HUES6 (cell line): ENCODE results near the gene PITPNC1.
"Not testable (repeated sequence)": the region's sequence is repeated elsewhere in the genome, so short reads cannot be mapped to it uniquely, and the experiment has no call there.

Experiments
- H3K27ac ChIP-seq: 2 replicates; pipeline ENCODE4 v1.7.0; 2013; ENCODE audit warnings: low read depth, mild to moderate bottlenecking, low read length, inconsistent platforms
- H3K27me3 ChIP-seq: 2 replicates; pipeline ENCODE4 v1.6.1; 2013; ENCODE audit warnings: low read length; ENCODE audit not compliant: control insufficient read depth, insufficient read depth
- H3K36me3 ChIP-seq: 2 replicates; pipeline ENCODE4 v1.6.1; 2013; ENCODE audit warnings: low read length; ENCODE audit not compliant: control insufficient read depth, insufficient read depth
- H3K4me1 ChIP-seq: 2 replicates; pipeline ENCODE4 v1.6.1; 2013; ENCODE audit warnings: low read length; ENCODE audit not compliant: control insufficient read depth, insufficient read depth
- H3K4me3 ChIP-seq: 2 replicates; pipeline ENCODE4 v1.5.1; 2013; ENCODE audit warnings: low read depth, low read length
- H3K9ac ChIP-seq: one replicate; pipeline ENCODE4 v1.6.1; 2013; ENCODE audit warnings: mild to moderate bottlenecking, low read length
- H3K9me3 ChIP-seq: 2 replicates; pipeline ENCODE4 v1.6.1; 2013; ENCODE audit warnings: low read depth, low read length; ENCODE audit not compliant: control insufficient read depth, insufficient read depth

Gene PITPNC1

DNA sequence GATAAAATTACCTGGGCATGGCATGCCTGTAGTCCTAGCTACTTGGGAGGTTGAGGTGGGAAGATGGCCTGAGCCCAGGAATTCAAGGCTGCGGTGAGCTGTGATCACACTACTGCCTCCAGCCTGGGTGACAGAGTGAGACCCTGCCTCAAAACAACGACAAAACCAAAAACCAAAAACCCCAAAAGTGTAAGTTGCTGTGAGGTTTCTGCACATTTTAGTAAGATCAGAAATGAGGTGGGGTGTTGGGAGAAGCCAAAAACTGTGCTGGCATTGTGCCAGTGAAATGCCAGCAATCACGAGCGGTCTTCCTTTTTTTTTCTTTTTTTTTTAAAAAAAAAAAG lies 114.6 kb downstream of the PITPNC1 start:
- H3K27ac ChIP-seq, result no peak overlapping the region
- no peak overlapping the region for H3K4me3 ChIP-seq
- H3K36me3 ChIP-seq, result no peaks in the 10 kb centered on the region
- H3K9me3 ChIP-seq, result peaks cover 4% of the 10 kb centered on the region; the same call in 1 of the 2 replicates
- H3K27me3 ChIP-seq, result no peaks in the 10 kb centered on the region
- peaks cover 36% of the 10 kb centered on the region for H3K4me1 ChIP-seq
- H3K9ac ChIP-seq, result no peak overlapping the region

DNA sequence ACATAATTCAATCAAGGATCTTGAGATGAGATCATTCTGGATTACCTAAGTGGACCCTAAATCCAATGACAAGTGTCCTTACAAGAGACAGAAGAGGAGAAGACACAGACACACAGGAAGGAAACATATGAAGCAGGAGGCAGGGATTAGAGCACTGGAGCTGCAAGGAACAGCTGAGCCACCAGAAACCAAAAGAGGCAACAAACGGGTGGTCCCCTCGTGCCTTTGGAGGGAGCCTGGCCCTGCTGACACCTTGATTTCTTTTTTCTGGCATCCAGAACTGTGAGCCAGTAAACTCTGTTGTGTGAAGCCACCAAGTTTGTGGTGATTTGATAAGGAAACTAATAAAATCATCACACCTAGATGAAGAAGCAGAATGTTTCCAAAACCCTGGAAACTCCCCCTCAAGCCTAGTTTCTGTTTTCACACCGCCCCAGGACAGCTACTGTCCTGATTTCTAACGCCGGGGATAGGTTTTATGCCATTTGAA lies 115.2 kb downstream of the PITPNC1 start:
- H3K4me1 ChIP-seq, result peaks cover 36% of the 10 kb centered on the region
- peaks cover 4% of the 10 kb centered on the region; the same call in 1 of the 2 replicates for H3K9me3 ChIP-seq
- H3K4me3 ChIP-seq, result no peak overlapping the region
- H3K9ac ChIP-seq, result no peak overlapping the region
- H3K36me3 ChIP-seq, result no peaks in the 10 kb centered on the region
- no peaks in the 10 kb centered on the region for H3K27me3 ChIP-seq
- H3K27ac ChIP-seq, result no peak overlapping the region; the same call in 1 of the 2 replicates

DNA sequence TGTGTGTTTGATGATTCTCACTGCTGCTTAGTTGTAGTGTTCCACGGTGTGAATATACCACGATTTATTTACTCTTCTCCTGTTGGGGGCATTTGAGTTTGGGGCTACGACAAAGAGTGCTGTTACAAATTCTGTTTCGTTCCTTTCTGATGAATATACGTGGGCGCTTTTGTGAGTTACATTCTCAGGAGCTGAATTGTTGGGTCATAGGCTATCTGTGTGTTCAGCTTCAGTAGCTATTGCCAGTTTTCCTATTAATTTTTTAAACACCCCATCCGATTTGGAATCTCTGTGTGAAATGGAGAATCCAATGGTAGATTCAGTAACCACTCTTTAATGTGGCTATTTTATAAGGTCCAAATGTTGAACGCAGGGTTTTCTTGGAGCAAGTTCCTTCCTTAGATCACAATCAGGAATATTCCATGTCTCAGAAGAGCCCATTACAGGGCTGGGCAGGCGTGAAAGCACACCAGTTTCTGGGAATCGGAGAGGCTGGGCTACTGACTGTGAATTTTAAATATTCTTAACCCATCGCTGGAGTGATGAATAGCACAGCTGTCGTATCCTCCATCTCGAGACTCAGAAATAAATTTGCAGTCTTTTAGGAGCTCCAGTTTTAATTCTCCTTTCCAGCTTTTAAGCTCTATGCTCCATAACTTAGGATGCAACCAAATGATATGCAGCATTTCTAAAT lies 115.9 kb downstream of the PITPNC1 start:
- no peak overlapping the region; the same call in 1 of the 2 replicates for H3K27ac ChIP-seq
- no peaks in the 10 kb centered on the region for H3K36me3 ChIP-seq
- peaks cover 36% of the 10 kb centered on the region for H3K4me1 ChIP-seq
- no peak overlapping the region for H3K4me3 ChIP-seq
- H3K27me3 ChIP-seq, result no peaks in the 10 kb centered on the region
- H3K9me3 ChIP-seq, result peaks cover 4% of the 10 kb centered on the region; the same call in 1 of the 2 replicates
- no peak overlapping the region for H3K9ac ChIP-seq

DNA sequence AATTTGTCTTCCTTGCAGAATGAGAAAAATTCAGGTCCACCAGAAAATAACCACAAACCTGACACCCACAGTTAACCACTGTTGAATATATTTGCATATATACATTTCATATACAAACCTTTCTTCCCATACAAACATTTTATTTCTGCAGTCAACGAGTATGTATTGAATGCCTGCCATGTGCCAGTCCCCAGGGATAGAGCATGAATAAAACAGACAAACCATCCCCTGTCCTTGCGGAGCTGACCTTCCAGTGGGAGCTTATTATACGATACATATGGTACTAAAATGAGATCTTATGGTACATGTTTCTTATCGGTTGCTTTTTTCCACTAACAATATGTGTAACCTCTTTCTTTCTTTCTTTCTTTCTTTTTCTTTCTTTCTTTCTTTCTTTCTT lies 116.7 kb downstream of the PITPNC1 start:
- Histone ChIP-seq H3K4me1 (peaks cover 36% of the 10 kb centered on the region), H3K27me3 (no peaks in the 10 kb centered on the region), H3K9me3 (peaks cover 4% of the 10 kb centered on the region; the same call in 1 of the 2 replicates), H3K4me3 (no peak overlapping the region), H3K9ac (no peak overlapping the region), H3K36me3 (no peaks in the 10 kb centered on the region), H3K27ac (no peak overlapping the region)

DNA sequence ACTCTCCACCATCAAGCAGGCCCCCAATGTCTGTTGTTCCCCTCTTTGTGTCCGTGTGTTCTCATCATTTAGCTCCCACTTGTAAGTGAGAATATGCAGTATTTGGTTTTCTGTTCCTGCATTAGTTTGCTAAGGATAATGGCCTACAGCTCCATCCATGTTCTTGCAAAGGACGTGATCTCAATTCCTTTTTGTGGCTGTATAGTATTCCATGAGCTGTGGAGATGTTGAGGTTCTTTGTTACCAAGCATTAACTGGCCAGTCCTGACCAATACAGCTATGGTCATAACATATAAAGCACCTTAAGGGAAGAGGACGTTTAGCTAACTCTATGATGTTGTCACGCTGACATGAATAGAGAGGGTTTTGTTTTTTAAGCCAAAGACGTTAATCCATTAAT lies 118.5 kb downstream of the PITPNC1 start:
- not testable (repeated sequence) for H3K36me3 ChIP-seq, H3K9ac ChIP-seq, H3K27me3 ChIP-seq, H3K9me3 ChIP-seq, H3K27ac ChIP-seq, H3K4me3 ChIP-seq
- H3K4me1 ChIP-seq, result peaks cover 29% of the 10 kb centered on the region

DNA sequence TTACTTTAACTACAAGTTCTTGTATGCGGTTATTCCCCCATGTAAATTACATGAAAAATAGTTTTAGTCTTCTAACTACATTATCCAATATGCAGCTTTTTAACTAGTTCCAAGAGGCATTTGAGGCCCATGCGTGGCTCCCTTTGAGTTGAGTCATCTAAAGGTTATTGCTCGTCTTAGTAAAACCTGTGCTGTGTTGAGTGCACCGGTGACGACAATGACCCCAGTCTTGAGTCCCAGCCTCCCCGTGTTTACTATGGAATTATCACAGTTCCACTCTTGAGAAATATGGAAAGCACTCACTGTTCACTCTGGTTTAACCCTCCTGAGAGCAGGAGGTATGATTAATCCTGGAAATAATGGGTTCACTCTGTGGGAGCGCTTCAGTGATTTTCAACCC lies 119.2 kb downstream of the PITPNC1 start:
- Histone ChIP-seq H3K27ac (no peak overlapping the region), H3K27me3 (no peaks in the 10 kb centered on the region), H3K9ac (no peak overlapping the region), H3K36me3 (no peaks in the 10 kb centered on the region), H3K4me3 (no peak overlapping the region), H3K4me1 (peaks cover 21% of the 10 kb centered on the region), H3K9me3 (peaks cover 4% of the 10 kb centered on the region; the same call in 1 of the 2 replicates)

DNA sequence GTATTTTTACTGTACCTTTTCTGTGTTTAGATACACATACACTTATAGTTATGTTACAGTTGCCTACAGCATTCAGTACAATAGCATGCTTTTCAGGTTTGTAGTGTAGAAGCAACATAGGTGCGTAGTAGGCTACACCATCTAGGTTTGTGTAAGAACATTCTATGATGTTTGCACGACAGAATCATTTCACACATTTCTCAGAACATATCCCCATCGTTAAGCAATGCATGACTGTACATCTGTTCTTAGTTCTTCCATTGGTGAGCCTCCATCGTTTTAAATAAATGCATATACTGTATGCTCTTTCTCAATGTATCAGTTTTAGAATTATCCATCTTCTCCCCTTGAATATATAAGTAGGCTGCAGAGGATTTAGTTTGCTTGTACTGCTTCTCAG lies 122.6 kb downstream of the PITPNC1 start:
- no peak overlapping the region for H3K27ac ChIP-seq
- H3K36me3 ChIP-seq, result no peaks in the 10 kb centered on the region
- no peak overlapping the region for H3K4me3 ChIP-seq
- H3K27me3 ChIP-seq, result no peaks in the 10 kb centered on the region
- no peak overlapping the region for H3K9ac ChIP-seq
- H3K4me1 ChIP-seq, result peaks cover 20% of the 10 kb centered on the region
- peaks cover 4% of the 10 kb centered on the region; the same call in 1 of the 2 replicates for H3K9me3 ChIP-seq

DNA sequence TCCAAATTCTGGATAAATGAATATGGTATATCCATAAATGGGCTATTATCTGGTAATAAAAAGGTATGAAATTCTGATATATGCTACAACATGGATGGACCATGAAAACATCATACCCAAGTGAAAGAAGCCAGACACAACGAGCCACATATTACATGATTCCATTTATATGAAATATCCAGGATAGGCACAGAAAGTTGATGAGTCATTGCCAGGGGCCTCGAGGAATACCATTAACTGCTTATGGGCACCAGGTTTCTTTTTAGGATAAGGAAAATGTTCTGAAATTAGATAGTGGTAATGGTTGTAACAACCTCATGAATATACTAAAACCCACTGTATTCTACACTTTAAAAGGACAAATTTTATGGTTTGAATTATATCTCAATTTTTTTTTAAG lies 123.2 kb downstream of the PITPNC1 start:
- H3K36me3 ChIP-seq, result no peaks in the 10 kb centered on the region
- H3K9me3 ChIP-seq, result peaks cover 4% of the 10 kb centered on the region; the same call in 1 of the 2 replicates
- no peak overlapping the region for H3K4me3 ChIP-seq
- peaks cover 20% of the 10 kb centered on the region for H3K4me1 ChIP-seq
- H3K9ac ChIP-seq, result no peak overlapping the region
- H3K27ac ChIP-seq, result no peak overlapping the region
- no peaks in the 10 kb centered on the region for H3K27me3 ChIP-seq

DNA sequence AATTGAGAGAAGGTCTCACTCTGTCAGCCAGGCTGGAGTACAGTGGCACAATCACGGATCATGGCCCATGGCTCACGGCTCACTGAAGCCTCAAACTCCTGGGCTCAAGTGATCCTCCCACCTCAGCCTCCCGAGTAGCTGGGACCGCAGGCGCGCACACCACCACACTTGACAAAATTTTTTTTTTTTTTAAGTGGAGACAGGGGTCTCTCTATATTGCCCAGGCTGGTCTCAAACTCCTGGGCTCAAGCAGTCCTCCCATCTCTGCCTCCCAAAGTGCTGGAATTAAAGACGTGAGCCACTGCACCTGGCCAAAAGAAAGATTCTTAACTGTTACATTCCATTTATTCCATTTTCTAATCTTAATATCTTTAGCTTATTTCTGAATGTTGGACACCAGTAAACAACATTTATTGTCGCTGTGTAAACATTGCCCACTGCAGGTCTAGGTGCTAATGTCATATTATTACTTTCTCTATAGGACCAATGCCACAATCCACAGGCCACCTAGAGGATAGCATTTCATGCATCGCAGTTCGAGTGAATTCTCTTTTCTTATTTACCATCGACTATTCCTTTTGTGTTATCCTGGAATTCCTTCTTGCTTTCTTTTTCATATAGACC lies 123.7 kb downstream of the PITPNC1 start:
- H3K9ac ChIP-seq, result no peak overlapping the region
- no peak overlapping the region for H3K27ac ChIP-seq
- no peaks in the 10 kb centered on the region for H3K27me3 ChIP-seq
- H3K4me3 ChIP-seq, result no peak overlapping the region
- H3K4me1 ChIP-seq, result peaks cover 26% of the 10 kb centered on the region
- H3K9me3 ChIP-seq, result no peaks in the 10 kb centered on the region
- no peaks in the 10 kb centered on the region for H3K36me3 ChIP-seq

DNA sequence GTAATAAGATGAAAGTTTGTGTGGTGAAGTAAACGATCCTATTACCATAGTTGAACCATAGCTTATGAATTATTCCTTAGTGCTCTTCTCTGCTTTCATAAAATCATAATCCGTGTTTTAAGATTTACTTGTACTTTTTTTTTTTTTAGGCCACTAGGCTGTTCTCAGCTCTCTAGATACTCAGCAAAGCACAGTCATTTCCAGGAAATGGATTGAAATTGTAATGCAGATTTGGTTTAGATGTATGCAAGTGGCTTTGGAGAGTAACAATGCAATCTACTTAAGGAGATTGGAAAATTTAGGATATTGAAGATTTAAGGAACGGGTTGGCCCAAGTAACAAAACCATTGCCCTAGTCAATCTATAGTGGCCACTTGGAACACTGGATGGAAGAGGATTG lies 125.1 kb downstream of the PITPNC1 start:
- Histone ChIP-seq H3K4me3 (no peak overlapping the region), H3K27me3 (no peaks in the 10 kb centered on the region), H3K9me3 (peaks cover 1% of the 10 kb centered on the region; the same call in 1 of the 2 replicates), H3K27ac (no peak overlapping the region), H3K4me1 (peaks cover 31% of the 10 kb centered on the region), H3K36me3 (no peaks in the 10 kb centered on the region), H3K9ac (no peak overlapping the region)

DNA sequence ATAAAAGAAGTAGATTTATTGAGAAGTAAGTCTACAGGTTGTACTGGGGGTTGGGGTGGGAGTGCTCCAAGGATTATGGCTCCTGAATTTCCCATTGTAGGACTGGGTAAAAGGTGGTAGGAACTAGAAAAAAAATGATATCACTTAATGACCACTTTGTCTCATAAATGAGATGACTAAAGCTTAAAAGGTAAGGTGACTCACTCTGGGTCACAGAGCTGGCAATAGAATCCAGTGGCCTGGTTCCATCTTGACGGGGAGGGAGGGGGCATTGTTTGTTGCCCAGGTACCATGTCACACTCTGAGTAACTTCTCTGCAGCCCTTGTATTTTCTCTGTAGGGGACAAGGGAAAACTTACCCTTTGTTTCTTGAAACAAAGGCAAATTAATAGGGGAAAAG lies 126.1 kb downstream of the PITPNC1 start:
- Histone ChIP-seq H3K4me1 (peaks cover 31% of the 10 kb centered on the region), H3K27me3 (no peaks in the 10 kb centered on the region), H3K27ac (no peak overlapping the region), H3K4me3 (no peak overlapping the region), H3K9ac (no peak overlapping the region), H3K9me3 (peaks cover 11% of the 10 kb centered on the region), H3K36me3 (no peaks in the 10 kb centered on the region)
